NT2/D1 (cell line): Measurements from ENCODE around the gene CENPB.

Source experiments
- SUZ12 ChIP-seq: IDR thresholded peaks from 2 replicates; pipeline ENCODE4 v1.6.1; 2011; ENCODE audit not compliant: insufficient read length, insufficient read depth; ENCODE audit errors: extremely low read depth
- YY1 ChIP-seq: IDR thresholded peaks from 2 replicates; pipeline ENCODE4 v1.6.1; 2011; ENCODE audit not compliant: insufficient read length, insufficient read depth
- ZNF274 ChIP-seq: IDR thresholded peaks from 2 replicates; pipeline ENCODE4 v1.6.1; 2011; ENCODE audit warnings: mild to moderate bottlenecking, low read depth, low read length

- TF ChIP-seq ZNF274 = no peak
- TF ChIP-seq YY1 = no peak
- no peak for TF ChIP-seq SUZ12
Observed at GRCh38 chr20:3751305-3751674, 35.2 kb downstream of the CENPB start.
